Adrenal gland (tissue), 5 donors: Measurements from ENCODE around the gene INHBE.

ENCODE experiments used
- CTCF ChIP-seq, 6 experiments: fragments of 450-650 bp in 4 of 6; fragments of 200-600 bp in 2 of 6; sonication (generic) in 1 of 6; IDR thresholded peaks; 1 replicate in 5 of 6; 2 replicates in 1 of 6; pipeline versions ENCODE4 v1.5.1 to v1.8.0; 2016 to 2021; ENCODE audit warnings: antibody characterized with exemption in 6 of 6, mild to moderate bottlenecking in 2 of 6, moderate library complexity in 1 of 6
- POLR2A ChIP-seq, 2 donors: fragments of 450-650 bp; IDR thresholded peaks; one replicate each; pipeline ENCODE4 v1.6.1; 2017; ENCODE audit warnings: antibody characterized with exemption in 2 of 2, mild to moderate bottlenecking in 2 of 2, moderate library complexity in 1 of 2
- donor health status: DM: no; HTN: no; CAD: no.

- TF ChIP-seq POLR2A (IDR thresholded peaks at IDR 0.05) (no peak), CTCF (IDR thresholded peaks at IDR 0.05) (no peak)
Measured at GRCh38 chr12:57467915-57468314, 12.8 kb downstream of the INHBE start.
